Gastrocnemius medialis (tissue), 4 donors: ENCODE measurements around the gene SH3GL1.

Source experiments
- CTCF ChIP-seq, 5 experiments: fragments of 450-650 bp in 3 of 5; fragments of 200-600 bp in 2 of 5; sonication (generic) in 2 of 5; IDR thresholded peaks in 4 of 5; conservative IDR thresholded peaks in 1 of 5; 1 replicate in 4 of 5; 2 replicates in 1 of 5; pipeline ENCODE4 v1.5.1; 2016 to 2019; ENCODE audit warnings: antibody characterized with exemption in 5 of 5, mild to moderate bottlenecking in 3 of 5, moderate library complexity in 3 of 5
- POLR2A ChIP-seq, 2 donors: fragments of 450-650 bp; IDR thresholded peaks; one replicate each; pipeline ENCODE4 v1.6.1; 2017; ENCODE audit warnings: antibody characterized with exemption in 2 of 2, mild to moderate bottlenecking in 2 of 2, moderate library complexity in 2 of 2

- TF ChIP-seq CTCF (IDR thresholded peaks at IDR 0.05 in 4 of 5, conservative IDR thresholded peaks at IDR 0.05 in 1 of 5), result no peak
- TF ChIP-seq POLR2A (IDR thresholded peaks at IDR 0.05), result no peak
These were observed 31.7 kb upstream of the SH3GL1 start for GRCh38 chr19:4431808-4432674.
